HG02885 (cell line): ENCODE data around the gene PCBD2.
"Not testable (repeated sequence)": the region's sequence is repeated elsewhere in the genome, so short reads cannot be mapped to it uniquely, and the experiment has no call there.

Experiments used
- ATAC-seq: cut with Tn5 transposase; IDR thresholded peaks from one replicate; pipeline ENCODE4 v1.9.1; 2021; ENCODE audit warnings: mild to moderate bottlenecking; ENCODE audit not compliant: unreplicated experiment, poor library complexity

The PCBD2 gene

GRCh38 chr5:134904610-134905245, at the start of gene PCBD2:
TSS of gene PCBD2 (plus strand) at chr5:134905131. CDS start at chr5:134905140, 9 bp downstream.
- ATAC-seq: peak; percentile 81

GRCh38 chr5:134856465-134856864, 48.5 kb upstream of the PCBD2 start:
- ATAC-seq: not testable (repeated sequence)

- no peak for ATAC-seq
Observed at GRCh38 chr5:134857401-134857800, 47.5 kb upstream of the PCBD2 start.

GRCh38 chr5:134864707-134865106, 40.2 kb upstream of the PCBD2 start:
- ATAC-seq: no peak

GRCh38 chr5:134873494-134873893, 31.4 kb upstream of the PCBD2 start:
- ATAC-seq: no peak

GRCh38 chr5:134873987-134874830, 30.7 kb upstream of the PCBD2 start, which contains the start of gene TXNDC15:
TSS of gene TXNDC15 (plus strand) at chr5:134874371. CDS start at chr5:134874428, 57 bp downstream.
- peak; percentile 81 for ATAC-seq

- ATAC-seq: peak; percentile 32
Observed at GRCh38 chr5:134874831-134875655, 29.9 kb upstream of the PCBD2 start.

- peak; percentile 32 for ATAC-seq
Observed at GRCh38 chr5:134877159-134877558, 27.8 kb upstream of the PCBD2 start.

GRCh38 chr5:134878403-134878802, 26.5 kb upstream of the PCBD2 start:
- no peak for ATAC-seq

- ATAC-seq: no peak
Observed at GRCh38 chr5:134879456-134879855, 25.5 kb upstream of the PCBD2 start.

- ATAC-seq: not testable (repeated sequence)
Observed at GRCh38 chr5:134880937-134881336, 24.0 kb upstream of the PCBD2 start.

- ATAC-seq: not testable (repeated sequence)
Observed at GRCh38 chr5:134881711-134882110, 23.2 kb upstream of the PCBD2 start.

- ATAC-seq: no peak
Observed at GRCh38 chr5:134887593-134888159, 17.3 kb upstream of the PCBD2 start.

GRCh38 chr5:134889335-134889734, 15.6 kb upstream of the PCBD2 start:
- ATAC-seq: no peak

GRCh38 chr5:134891473-134891872, 13.5 kb upstream of the PCBD2 start:
- no peak for ATAC-seq

- no peak for ATAC-seq
Observed at GRCh38 chr5:134892282-134892681, 12.6 kb upstream of the PCBD2 start.

- no peak for ATAC-seq
Observed at GRCh38 chr5:134892926-134893325, 12.0 kb upstream of the PCBD2 start.

GRCh38 chr5:134893748-134894505, 11.0 kb upstream of the PCBD2 start:
- ATAC-seq: no peak

GRCh38 chr5:134902071-134902801, 2.7 kb upstream of the PCBD2 start:
- ATAC-seq: peak; percentile 33
